Activated naive CD8-positive, alpha-beta T cell treated with anti-CD3 and anti-CD28 coated beads for 36 hours (primary cell): ENCODE results near the gene TSHZ1. TPM values are rescaled to one million over a fixed set of nuclear protein-coding genes. Genes with fewer than 3 reads are reported as not detected.

Experiments
- DNase-seq: peaks from one replicate; pipeline ENCODE4 v3.0.0; 2021
- H3K27ac Mint-ChIP-seq: one replicate; pipeline ENCODE4 v1.8.0; 2022; ENCODE audit warnings: mild to moderate bottlenecking, moderate library complexity, mixed read lengths
- H3K27me3 Mint-ChIP-seq: one replicate; pipeline ENCODE4 v1.8.0; 2022; ENCODE audit warnings: mild to moderate bottlenecking, mixed read lengths
- H3K36me3 Mint-ChIP-seq: one replicate; pipeline ENCODE4 v1.8.0; 2021; ENCODE audit warnings: mild to moderate bottlenecking, mixed read lengths
- H3K4me1 Mint-ChIP-seq: one replicate; pipeline ENCODE4 v1.8.0; 2021; ENCODE audit warnings: mixed read lengths
- H3K4me3 Mint-ChIP-seq: one replicate; pipeline ENCODE4 v1.8.0; 2022; ENCODE audit warnings: mild to moderate bottlenecking, moderate library complexity, mixed read lengths
- H3K9me3 Mint-ChIP-seq: one replicate; pipeline ENCODE4 v1.8.0; 2022; ENCODE audit warnings: mixed read lengths
- total RNA-seq, 2 experiments: library from RNA; stranded (reverse); gene quantifications; one replicate each; pipeline ENCODE4 v1.2.3, GENCODE V29; 2021

TSHZ1 gene
- total RNA-seq, 2 experiments from 2014 or later = 11.2 to 11.4 TPM

DNA sequence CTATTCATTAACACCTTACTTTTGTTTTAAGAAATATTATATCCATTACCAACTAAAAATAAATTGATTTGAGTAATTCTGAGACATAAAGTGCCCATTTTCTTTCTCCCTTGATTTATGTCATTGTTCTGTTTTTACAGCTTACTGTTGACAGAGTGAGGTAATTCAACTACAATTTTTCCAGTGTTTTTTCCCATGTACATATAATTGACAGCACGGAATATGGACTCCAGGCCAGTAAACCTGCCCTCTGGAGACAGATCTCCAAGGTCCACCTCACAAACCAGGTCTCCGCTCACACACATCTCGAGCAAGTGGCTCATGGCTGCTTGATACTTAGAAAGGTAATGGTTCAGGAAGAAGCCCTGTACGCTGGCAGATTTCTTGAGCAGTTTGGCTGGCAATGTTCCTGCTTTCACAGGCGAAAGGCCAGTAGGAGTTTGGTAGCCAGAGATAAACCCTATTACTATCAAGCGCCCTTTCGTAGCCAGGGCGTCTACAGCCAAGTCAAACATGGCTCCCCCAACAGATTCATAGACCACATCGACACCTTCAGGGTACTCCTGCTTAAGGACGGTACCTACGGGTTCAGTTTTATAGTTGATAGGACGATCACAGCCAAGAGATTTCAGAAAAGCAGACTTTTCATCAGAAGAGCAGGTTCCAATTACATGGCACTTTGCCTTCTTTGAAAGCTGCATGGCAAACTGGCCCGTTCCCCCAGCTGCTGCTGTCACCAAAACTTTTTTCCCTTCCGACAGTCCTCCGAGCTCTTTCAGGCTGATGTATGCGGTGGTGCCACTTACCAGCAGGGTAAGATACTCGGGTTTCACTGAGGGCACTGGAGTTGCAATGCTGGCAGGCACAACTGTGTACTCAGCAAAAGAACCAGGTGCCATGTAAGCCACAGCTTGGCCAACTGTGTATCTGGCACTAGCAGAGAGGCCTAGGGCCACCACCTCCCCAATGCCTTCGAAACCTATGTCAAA, 9.0 kb upstream of the TSHZ1 start:
- Mint-ChIP-seq H3K36me3 (peaks cover 20% of the 10 kb centered on the region), H3K27ac (no peak overlapping the region), H3K27me3 (peaks cover 19% of the 10 kb centered on the region), H3K9me3 (no peaks in the 10 kb centered on the region), H3K4me3 (no peak overlapping the region), H3K4me1 (peaks cover 41% of the 10 kb centered on the region)
- no peak for DNase-seq

DNA sequence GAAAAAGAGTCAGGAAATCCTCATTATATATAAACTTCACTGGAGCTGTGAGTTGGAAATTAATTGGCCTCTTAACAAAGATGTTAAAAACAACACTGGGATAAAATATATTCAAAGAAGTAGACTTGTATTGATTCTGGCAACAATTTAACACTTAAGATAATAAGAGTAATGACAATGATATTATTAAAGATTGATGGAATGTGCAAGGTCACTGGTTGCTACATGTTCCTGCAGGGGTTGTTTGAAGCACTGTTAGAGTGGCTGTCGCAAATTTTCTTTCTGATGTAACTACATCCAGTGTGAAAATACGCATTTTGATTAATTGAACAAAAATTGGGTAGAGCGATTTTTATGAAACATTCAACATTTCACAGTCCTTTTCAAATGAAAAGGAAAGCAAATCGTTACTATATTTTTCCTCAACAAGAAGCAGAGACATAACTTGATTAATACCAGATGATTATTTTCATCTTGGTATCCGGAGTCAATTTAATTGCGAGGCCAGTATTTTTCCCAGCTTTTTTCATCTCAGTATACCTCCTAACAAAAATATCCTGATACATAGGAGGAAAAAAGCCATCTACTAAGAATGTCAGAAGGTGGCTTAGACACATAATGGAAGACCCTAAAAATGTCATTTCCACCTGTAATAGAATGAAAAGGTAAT, 7.8 kb upstream of the TSHZ1 start:
- H3K27ac Mint-ChIP-seq = no peak overlapping the region
- H3K9me3 Mint-ChIP-seq = no peaks in the 10 kb centered on the region
- no peak for DNase-seq
- H3K36me3 Mint-ChIP-seq = peaks cover 19% of the 10 kb centered on the region
- H3K4me1 Mint-ChIP-seq = peaks cover 52% of the 10 kb centered on the region
- peaks cover 28% of the 10 kb centered on the region for H3K27me3 Mint-ChIP-seq
- H3K4me3 Mint-ChIP-seq = no peak overlapping the region

DNA sequence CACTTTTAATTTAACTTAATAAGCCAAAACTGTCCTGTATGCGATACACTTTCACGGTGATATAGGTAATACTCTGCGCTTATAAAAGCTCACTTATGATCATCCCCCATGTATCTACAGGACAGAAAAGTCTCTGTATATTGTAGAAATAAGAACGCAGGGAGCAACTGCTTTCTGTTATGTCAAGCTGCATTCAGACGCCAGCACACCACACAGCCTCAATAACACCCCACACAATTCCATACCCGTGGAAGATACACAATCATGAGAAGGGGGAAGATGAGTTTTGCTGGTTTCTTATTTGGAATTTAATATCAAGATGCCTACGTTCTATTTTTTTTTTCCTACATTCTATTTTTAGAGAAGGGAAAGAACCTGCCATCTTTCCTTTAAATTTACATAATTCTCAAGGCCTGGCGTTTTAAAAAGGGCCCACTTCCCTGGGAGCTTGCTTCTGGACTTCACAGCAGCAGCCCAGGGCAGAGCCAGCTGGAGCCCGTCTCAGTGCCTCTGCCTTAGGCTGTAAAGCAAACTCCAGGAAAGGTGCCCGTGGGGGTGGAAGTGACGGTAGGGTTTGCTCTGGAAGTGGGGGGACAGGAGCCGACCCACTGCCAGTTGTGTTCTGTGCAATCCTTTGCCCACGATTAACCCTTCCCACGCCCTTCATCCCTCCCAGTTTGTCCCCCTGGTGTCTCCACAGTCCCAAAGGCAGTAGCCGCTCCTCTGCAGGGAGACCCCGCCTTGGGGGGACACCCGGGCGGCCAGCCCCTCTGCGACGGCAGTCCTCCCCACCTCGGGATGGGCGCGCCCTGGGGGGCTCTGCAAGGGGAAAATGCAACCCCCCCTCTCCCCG, 7.0 kb upstream of the TSHZ1 start:
- Mint-ChIP-seq H3K27me3 (peaks cover 28% of the 10 kb centered on the region), H3K4me1 (peaks cover 49% of the 10 kb centered on the region), H3K36me3 (peaks cover 21% of the 10 kb centered on the region), H3K27ac (no peak overlapping the region), H3K9me3 (no peaks in the 10 kb centered on the region), H3K4me3 (no peak overlapping the region)
- no peak for DNase-seq

DNA sequence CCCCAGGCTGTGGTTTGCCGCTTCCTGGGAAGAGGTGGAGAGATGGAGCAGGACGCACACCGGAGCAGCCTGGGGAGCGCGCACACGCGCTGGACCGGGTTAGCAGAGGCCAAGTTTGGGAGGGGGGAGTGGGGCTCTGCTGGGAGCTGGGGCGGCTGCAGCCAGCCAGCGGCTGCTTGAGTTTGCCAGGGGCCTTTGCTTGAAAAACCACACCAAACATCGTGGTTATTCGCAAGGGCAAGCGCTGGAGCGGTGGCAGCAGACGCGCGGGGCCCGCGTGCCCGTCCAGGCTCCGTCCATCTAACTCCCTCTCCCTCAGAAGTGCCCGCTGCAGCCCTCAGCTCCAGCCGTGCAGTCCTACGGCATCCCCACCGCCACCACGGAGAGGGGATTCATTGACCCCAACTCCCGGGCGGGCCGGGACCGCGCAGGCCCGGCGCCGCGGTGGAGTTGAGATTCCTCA, 6.3 kb upstream of the TSHZ1 start:
- no peak overlapping the region for H3K4me3 Mint-ChIP-seq
- H3K4me1 Mint-ChIP-seq = peaks cover 46% of the 10 kb centered on the region
- H3K27ac Mint-ChIP-seq = no peak overlapping the region
- peaks cover 28% of the 10 kb centered on the region for H3K27me3 Mint-ChIP-seq
- H3K9me3 Mint-ChIP-seq = no peaks in the 10 kb centered on the region
- no peak for DNase-seq
- H3K36me3 Mint-ChIP-seq = peaks cover 21% of the 10 kb centered on the region

DNA sequence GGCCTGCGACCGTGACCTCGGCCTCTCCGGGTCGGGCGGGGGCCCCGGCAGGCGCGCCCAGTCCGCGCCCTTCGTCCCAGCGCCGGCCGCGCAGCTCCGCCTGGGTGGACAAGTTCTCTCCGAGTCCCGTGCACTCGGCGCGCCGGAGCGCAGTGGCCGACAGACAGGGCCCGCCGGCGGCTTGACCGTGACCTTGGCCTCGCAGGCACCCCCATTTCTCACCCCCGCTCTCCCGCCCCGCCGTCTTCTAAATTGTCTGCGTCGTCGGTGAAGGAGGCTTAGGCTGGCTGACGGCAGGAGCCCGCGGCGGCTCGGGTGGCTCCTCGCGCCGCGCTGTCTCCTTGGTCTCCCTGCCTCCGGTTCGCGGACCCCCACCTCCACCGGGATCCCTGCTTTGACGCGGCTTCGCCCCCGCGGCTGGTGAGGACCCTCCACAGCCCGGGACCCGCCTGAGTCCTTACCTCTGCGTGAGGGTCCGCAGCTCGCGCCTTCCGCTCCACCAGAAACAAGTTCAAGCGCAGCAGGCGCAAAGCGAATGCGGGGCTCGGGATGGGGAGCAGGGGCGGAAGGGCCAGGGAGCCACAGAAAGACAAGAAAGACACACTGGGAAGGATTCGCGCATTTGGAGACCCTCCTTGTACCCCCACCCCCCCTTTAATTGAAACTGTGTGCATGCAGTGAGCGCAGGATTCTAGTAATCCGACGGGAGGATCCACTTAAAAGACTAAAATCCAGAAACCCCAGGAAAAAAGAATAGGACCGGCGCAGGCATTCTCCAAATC, 5.7 kb upstream of the TSHZ1 start:
- DNase-seq = no peak
- Mint-ChIP-seq H3K4me3 (peak overlapping the region; percentile 69), H3K27me3 (peaks cover 28% of the 10 kb centered on the region), H3K27ac (no peak overlapping the region), H3K36me3 (peaks cover 17% of the 10 kb centered on the region), H3K4me1 (peaks cover 46% of the 10 kb centered on the region), H3K9me3 (no peaks in the 10 kb centered on the region)

DNA sequence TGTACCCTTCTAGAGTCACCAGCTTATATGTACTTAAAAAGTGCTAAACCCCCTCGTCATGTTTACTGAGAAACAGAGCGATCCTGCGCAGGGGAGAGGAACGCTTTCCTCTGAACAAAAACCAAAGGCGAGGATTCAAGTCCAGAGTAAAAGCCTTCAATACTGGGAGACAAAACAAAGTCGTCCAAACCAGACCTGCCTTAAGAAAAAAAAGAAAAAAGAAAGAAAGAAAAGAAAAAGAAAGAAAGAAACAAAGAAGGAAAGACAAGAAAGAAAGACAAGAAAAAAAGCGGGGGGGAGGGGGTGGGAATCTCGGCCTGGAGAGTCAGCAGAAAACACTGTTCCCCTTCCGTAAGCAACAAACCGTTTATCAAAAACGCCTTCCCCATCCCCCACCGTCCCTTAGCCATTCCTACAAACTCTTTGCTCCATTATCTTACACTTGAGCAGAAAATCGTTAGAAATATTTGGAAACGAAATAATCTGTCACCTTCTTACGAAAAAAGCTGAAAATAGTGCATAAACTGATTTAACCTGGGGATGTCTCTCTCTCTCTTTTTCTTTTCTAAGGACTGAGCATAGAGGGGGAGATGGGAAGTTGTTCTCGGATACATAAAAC, 5.0 kb upstream of the TSHZ1 start:
- H3K4me3 Mint-ChIP-seq = peak overlapping the region; percentile 69
- peaks cover 44% of the 10 kb centered on the region for H3K4me1 Mint-ChIP-seq
- H3K27me3 Mint-ChIP-seq = peaks cover 28% of the 10 kb centered on the region
- DNase-seq = no peak
- peaks cover 13% of the 10 kb centered on the region for H3K36me3 Mint-ChIP-seq
- H3K9me3 Mint-ChIP-seq = no peaks in the 10 kb centered on the region
- no peak overlapping the region for H3K27ac Mint-ChIP-seq

DNA sequence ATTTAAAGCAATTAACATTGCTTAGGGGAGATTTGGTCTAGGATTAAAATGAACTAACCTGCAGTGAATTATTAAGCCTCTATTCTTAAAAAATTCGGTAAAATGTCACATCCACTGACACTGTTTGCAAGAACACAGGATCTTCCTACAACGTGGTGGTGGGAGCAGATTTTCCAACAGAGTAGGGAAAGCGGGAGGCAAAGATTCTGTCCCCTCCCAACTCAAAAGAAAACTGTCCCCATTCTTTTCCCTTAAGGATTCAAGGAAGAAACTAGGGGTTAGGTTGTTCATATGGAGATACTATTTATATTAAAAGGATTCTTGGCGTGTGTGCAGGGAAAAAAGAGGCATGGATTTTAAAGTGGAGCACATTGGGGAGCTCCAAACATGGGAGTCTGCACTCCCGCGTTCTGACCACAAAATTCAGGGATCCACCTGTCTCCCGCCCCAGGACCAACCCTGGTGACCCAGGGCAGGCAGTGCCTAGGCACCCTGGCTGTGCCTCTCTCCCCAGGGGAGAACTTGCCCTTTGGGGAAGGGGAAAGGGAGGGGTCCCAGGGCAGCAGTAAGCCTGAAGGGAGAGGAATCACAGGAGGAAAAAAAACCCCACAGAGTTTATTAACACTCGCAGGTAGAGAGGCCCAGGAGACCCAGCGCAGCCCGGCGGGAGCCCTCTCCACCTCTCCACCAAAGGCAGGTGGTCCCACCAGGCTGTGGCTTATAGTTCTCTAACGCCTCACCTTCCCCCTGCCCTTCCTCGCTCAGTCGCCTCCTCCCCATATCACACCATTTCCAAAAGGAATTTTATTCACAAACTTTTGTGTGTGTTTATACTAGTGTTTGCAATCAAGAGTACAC, 3.9 kb upstream of the TSHZ1 start:
- no peaks in the 10 kb centered on the region for H3K9me3 Mint-ChIP-seq
- peaks cover 40% of the 10 kb centered on the region for H3K4me1 Mint-ChIP-seq
- peak overlapping the region; percentile 93 for H3K4me3 Mint-ChIP-seq
- no peak for DNase-seq
- H3K36me3 Mint-ChIP-seq = peaks cover 7% of the 10 kb centered on the region
- no peak overlapping the region for H3K27ac Mint-ChIP-seq
- peaks cover 28% of the 10 kb centered on the region for H3K27me3 Mint-ChIP-seq

DNA sequence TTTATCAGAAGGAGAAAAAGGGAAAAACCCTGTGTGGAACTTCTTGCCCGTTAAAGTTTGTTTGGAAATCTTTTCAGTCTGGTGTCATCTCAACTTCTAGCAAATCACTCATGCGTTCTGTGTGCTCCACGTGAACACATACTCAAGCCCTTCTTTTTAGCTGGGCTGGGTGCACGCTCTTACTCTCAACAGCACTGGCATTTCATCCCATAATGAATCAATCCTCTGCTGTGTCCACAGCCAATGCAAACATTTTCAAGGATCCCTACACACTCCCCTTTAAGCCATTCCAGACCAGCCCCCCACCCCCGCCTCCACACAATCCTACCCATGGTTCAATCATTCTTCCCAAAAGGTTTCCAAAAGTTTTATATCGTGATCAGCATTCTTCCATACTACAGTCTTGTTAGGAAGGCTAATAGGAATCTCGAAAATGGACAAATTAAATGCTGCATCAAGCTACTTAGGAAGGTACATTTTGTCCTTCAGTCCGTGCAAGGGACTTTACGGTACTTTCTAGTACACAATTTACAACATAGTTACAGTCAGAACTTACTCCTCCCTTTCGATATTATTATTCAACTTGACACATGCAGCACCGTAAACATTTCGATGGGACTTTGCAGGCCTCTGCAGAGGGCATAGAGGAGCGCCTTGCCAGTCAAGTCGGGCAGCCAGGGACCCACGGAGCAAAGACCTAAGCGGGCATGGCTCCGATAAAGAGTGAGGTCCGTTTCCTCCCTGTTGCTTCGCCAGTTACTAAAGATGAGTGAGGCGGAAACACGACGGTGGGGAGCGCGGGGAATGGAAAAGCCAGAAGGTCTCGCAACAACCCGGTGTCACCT, 3.1 kb upstream of the TSHZ1 start:
- DNase-seq = no peak

DNA sequence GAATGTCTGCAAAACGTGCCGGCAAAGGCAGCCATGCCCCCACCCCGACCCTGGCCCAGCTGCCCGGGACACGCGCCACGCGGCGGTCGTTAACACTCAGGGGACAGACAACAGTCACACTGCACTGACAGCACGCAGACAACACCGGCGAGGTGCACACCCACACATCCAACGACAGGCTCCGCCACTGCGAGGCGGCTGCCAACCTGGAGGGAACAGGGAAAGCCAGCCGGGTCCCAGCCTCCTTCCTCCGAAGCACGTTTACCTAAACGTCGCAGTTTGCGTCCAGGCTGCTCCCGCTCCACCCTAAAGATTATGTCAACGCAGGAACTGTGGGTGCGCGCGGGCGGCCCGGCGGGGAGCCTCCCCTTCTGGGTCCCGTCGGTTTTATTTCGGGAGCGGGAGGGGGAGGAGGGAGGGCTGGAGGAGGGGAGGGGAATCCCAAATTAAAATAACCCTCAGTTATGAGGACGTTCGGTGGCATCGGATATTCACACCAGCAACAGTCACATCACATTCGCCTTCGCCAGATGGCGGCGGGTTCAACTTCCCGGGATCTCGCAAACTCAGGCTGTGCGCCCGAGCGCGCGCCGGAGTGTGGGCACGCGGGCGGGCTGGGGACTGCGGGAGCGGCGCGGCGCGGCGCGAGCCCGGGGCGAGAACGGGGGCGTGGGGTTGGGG, 2.3 kb upstream of the TSHZ1 start:
- DNase-seq = peak; percentile 55
- peaks cover 7% of the 10 kb centered on the region for H3K36me3 Mint-ChIP-seq

More for the DNA sequence above, 3.1 kb upstream of the TSHZ1 start:
- Mint-ChIP-seq H3K4me3 (peak overlapping the region; percentile 93), H3K4me1 (peaks cover 44% of the 10 kb centered on the region), H3K27me3 (peaks cover 28% of the 10 kb centered on the region), H3K27ac (peak overlapping the region; percentile 87), H3K36me3 (peaks cover 7% of the 10 kb centered on the region), H3K9me3 (no peaks in the 10 kb centered on the region)

DNA sequence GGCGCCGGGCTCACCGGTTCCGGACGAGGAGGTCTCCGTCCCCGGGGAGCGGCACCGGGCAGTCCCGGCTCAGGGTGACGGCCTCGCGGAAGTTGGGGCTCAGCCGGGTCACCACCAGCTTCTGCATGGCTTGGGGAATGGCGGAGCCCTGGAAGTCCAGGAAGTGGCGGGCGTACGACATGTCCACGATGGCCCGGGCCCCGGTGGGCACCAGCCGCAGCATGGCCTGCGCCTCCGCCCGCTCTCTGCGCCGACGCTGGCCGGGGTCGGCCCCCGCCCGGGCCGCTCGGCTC, 1.8 kb upstream of the TSHZ1 start:
- Mint-ChIP-seq H3K4me3 (peak overlapping the region; percentile 93), H3K36me3 (peaks cover 7% of the 10 kb centered on the region), H3K27me3 (peaks cover 28% of the 10 kb centered on the region), H3K4me1 (peaks cover 54% of the 10 kb centered on the region), H3K27ac (no peak overlapping the region), H3K9me3 (no peaks in the 10 kb centered on the region)
- DNase-seq = no peak

More for the DNA sequence above, 2.3 kb upstream of the TSHZ1 start:
- Mint-ChIP-seq H3K4me1 (peaks cover 49% of the 10 kb centered on the region), H3K9me3 (no peaks in the 10 kb centered on the region), H3K27me3 (peaks cover 28% of the 10 kb centered on the region), H3K27ac (peak overlapping the region; percentile 87), H3K4me3 (peak overlapping the region; percentile 93)

DNA sequence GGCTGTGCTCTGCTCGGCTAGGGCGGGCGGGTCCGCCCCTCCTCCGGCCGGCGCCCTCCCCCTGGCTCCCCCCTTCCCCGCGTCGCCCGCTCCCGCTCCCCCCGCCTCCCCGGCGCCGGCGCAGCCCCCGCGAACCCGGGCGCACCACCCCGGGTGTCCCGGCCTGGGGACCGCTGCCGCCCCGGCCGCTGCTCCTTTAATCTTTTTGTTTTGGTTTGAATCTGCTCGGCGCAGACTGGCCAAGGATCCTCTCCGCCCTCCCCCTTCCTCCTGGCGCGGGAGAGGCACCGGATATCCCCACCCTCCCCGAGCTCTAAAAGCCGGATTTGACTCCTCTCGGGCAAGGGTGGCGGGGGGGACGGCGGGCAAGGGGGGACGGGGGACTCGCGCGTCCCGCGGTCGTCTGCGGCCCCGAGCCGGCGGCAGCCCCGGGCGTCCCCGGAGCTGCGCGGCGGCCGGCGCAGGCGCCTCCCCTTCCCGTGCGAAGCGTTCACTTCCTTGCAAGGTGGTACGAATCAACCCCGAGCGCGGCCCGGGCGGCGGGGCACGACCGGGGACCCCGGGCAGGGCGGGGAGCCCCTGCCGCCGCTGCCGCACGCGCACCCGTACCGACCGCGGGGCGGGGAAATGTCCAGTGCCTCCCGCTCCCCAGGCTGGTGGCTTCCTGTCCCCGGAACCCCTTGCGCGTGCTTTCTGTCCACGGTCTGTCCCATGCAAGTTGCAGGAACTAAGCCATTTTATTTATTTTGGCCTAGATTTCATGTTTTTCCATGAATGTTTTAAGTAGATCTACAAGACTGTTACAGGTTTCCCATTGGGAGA, 1.3 kb upstream of the TSHZ1 start, which contains the start of gene PTGR3:
PTGR3 (minus strand) TSS at position 11 of the 822 bp plus-strand sequence. CDS start 81 bp downstream, outside the sequence.
- peaks cover 28% of the 10 kb centered on the region for H3K27me3 Mint-ChIP-seq
- no peaks in the 10 kb centered on the region for H3K9me3 Mint-ChIP-seq

More for the DNA sequence above, 1.3 kb upstream of the TSHZ1 start, which contains the start of gene PTGR3:
- peak; percentile 81 for DNase-seq
- peaks cover 58% of the 10 kb centered on the region for H3K4me1 Mint-ChIP-seq
- H3K36me3 Mint-ChIP-seq = peaks cover 7% of the 10 kb centered on the region
- peak within 1 kb of the TSS; percentile 95 for H3K4me3 Mint-ChIP-seq
- peak within 1 kb of the TSS; percentile 94 for H3K27ac Mint-ChIP-seq
